K562 (cell line): ENCODE data around the gene AQP2. TPM values are rescaled to one million over a fixed set of nuclear protein-coding genes. Genes with fewer than 3 reads are reported as not detected.

Experiments
- ARNT ChIP-seq, 2 experiments: fragments of 450-650 bp; IDR thresholded peaks; 2 replicates each; pipeline ENCODE4 v1.6.1; 2016; ENCODE audit warnings: mild to moderate bottlenecking in 1 of 2
- BCLAF1 ChIP-seq, 2 experiments: fragments of 450-650 bp in 1 of 2; IDR thresholded peaks; 2 replicates each; pipeline ENCODE4 v1.6.1; 2011 to 2017; ENCODE audit warnings: low read depth in 2 of 2, antibody characterized with exemption in 1 of 2, borderline replicate concordance in 1 of 2, low read length in 1 of 2, mild to moderate bottlenecking in 1 of 2, mixed read lengths in 1 of 2; ENCODE audit not compliant: control insufficient read depth in 1 of 2
- CBX2 ChIP-seq: fragments of 200-600 bp; sonication (generic); IDR thresholded peaks from one replicate; pipeline ENCODE4 v1.6.1; 2012; ENCODE audit warnings: mild to moderate bottlenecking, low read length, inconsistent platforms; ENCODE audit not compliant: insufficient read depth, poor library complexity, severe bottlenecking
- COPS2 ChIP-seq: fragments of 450-650 bp; conservative IDR thresholded peaks from 2 replicates; pipeline ENCODE4 v1.6.1; 2016; ENCODE audit warnings: mild to moderate bottlenecking, moderate library complexity
- CTCFL ChIP-seq: IDR thresholded peaks from 2 replicates; pipeline ENCODE4 v1.6.1; 2011; ENCODE audit warnings: borderline replicate concordance, low read depth, mild to moderate bottlenecking, moderate library complexity, low read length; ENCODE audit not compliant: insufficient read depth, poor library complexity, severe bottlenecking
- GTF3C2 ChIP-seq: IDR thresholded peaks from 3 replicates; pipeline ENCODE4 v1.6.1; 2011; ENCODE audit warnings: borderline replicate concordance, mild to moderate bottlenecking, moderate library complexity; ENCODE audit not compliant: insufficient read length; ENCODE audit errors: extremely low read depth
- KLF1 ChIP-seq: fragments of 450-650 bp; IDR thresholded peaks from 2 replicates; pipeline ENCODE4 v1.6.1; 2016; ENCODE audit warnings: missing genetic modification characterization, missing compliant biosample characterization
- NFATC3 ChIP-seq: fragments of 450-650 bp; IDR thresholded peaks from 2 replicates; pipeline ENCODE4 v1.6.1; 2017; ENCODE audit warnings: mild to moderate bottlenecking
- NFIC ChIP-seq: fragments of 450-650 bp; IDR thresholded peaks from 2 replicates; pipeline ENCODE4 v1.6.1; 2017; ENCODE audit warnings: mild to moderate bottlenecking, inconsistent platforms
- PRMT5 ChIP-seq: sonication (generic); formaldehyde crosslinking; IDR thresholded peaks from 2 replicates; pipeline ENCODE4 v1.5.0; 2020; ENCODE audit warnings: missing genetic modification reagents
- RFX5 ChIP-seq: IDR thresholded peaks from 2 replicates; pipeline ENCODE4 v1.6.1; 2011; ENCODE audit warnings: low read depth, mild to moderate bottlenecking, improper control_type of control experiment, low read length
- SP1 ChIP-seq: sonication (generic); formaldehyde crosslinking; IDR thresholded peaks from 2 replicates; pipeline ENCODE4 v1.8.1; 2022; ENCODE audit warnings: mild to moderate bottlenecking, missing genetic modification reagents
- ZKSCAN3 ChIP-seq: fragments of 250-450 bp; sonication (Bioruptor Pico); IDR thresholded peaks from 2 replicates; pipeline ENCODE4 v1.4.0; 2020
- ZNF124 ChIP-seq: sonication (generic); formaldehyde crosslinking; IDR thresholded peaks from 2 replicates; pipeline ENCODE4 v1.8.1; 2022; ENCODE audit warnings: missing genetic modification reagents
- ZNF398 ChIP-seq: fragments of 250-450 bp; sonication (Bioruptor Pico); IDR thresholded peaks from 2 replicates; pipeline ENCODE4 v1.8.0; 2021; ENCODE audit warnings: moderate library complexity, mild to moderate bottlenecking, inconsistent platforms
- ZNF77 ChIP-seq: fragments of 250-450 bp; sonication (Bioruptor Pico); IDR thresholded peaks from 2 replicates; pipeline ENCODE4 v1.5.0; 2020
- polyA plus RNA-seq, 8 experiments: library from polyadenylated mRNA; depleted of rRNA in 4 of 8; stranded (reverse) in 5 of 8; unstranded in 3 of 8; fragments of >200 nt; fragmentation: Nextera tagmentation in 2 of 8; fragmentation: Illumina TruSeq in 1 of 8; extraction: Ambion mirVana in 2 of 8; extraction: Trizol in 1 of 8; gene quantifications; 2 replicates each; pipeline versions ENCODE4 v1.2.1 to v1.2.3, GENCODE V29; 2011 to 2014; ENCODE audit warnings: inconsistent platforms in 1 of 8, missing spikeins in 1 of 8
- total RNA-seq, 7 experiments: library from RNA; depleted of rRNA in 6 of 7; stranded (reverse); fragments of >200 nt in 6 of 7; fragmentation: Illumina TruSeq in 2 of 7; extraction: Trizol in 2 of 7; gene quantifications; 2 replicates each; pipeline versions ENCODE4 v1.2.1 to v1.2.3, GENCODE V29; 2011 to 2021; ENCODE audit warnings: low replicate concordance in 1 of 7

AQP2 gene
- total and polyA plus RNA-seq, 9 of the 15 experiments (the other 6 are each of a cell fraction or from before 2014, with no cell fraction given), result not detected

GRCh38 chr12:49967042-49967776 is 16.7 kb downstream of the AQP2 start (continued):
- TF ChIP-seq BCLAF1 (IDR thresholded peaks at IDR 0.05; ENCODE audit: borderline replicate concordance in 1 of 2, control insufficient read depth in 1 of 2, low read depth in 2 of 2, low read length in 1 of 2) (no peak), RFX5 (peak; percentile 58; the same call in 1 of the 2 replicates), COPS2 (no peak), CTCFL (peak; percentile 55), ARNT (IDR thresholded peaks at IDR 0.05) (no peak), NFATC3 (no peak), ZNF77 (no peak), ZNF124 (CRISPR knock-in tag) (no peak), CBX2 (no peak), ZKSCAN3 (CRISPR knock-in tag) (no peak), KLF1 (tag) (peak; percentile 59; the same call in 1 of the 2 replicates), GTF3C2 (peak; percentile 18), ZNF398 (CRISPR knock-in tag) (no peak), SP1 (CRISPR knock-in tag) (peak; percentile 67; the same call in 1 of the 2 replicates), PRMT5 (CRISPR knock-in tag) (no peak), NFIC (peak; percentile 94)
